H1 (cell line): Measurements from ENCODE around the gene LRATD1. TPM values are rescaled to one million over a fixed set of nuclear protein-coding genes. Genes with fewer than 3 reads are reported as not detected.

Source experiments
- CTCF ChIA-PET: fragments of 300-600 bp; sonication (Branson Sonifier 250); formaldehyde crosslinking; loops from one replicate; lab custom pipeline; 2021; ENCODE audit not compliant: partially characterized antibody; lab: Charles Lee
- POLR2A ChIA-PET: fragments of 300-600 bp; sonication (Branson Sonifier 250); formaldehyde crosslinking; loops from one replicate; lab custom pipeline; 2021; ENCODE audit warnings: inconsistent platforms; ENCODE audit not compliant: partially characterized antibody; lab: Charles Lee
- DNase-seq, 2 experiments: peaks; one replicate each; pipeline versions ENCODE4 v3.0.0 to v3.0.0-alpha.2; 2010 to 2022; ENCODE audit warnings: low spot score in 2 of 2, low read depth in 1 of 2, mixed read lengths in 1 of 2
- FAIRE-seq: peaks from 2 replicates; lab custom pipeline; 2011; peaks lifted over from hg19 to GRCh38; lab: Jason Lieb, UNC
- H2AFZ ChIP-seq: 2 replicates; pipeline ENCODE4 v1.8.1; 2012; ENCODE audit warnings: low read length, inconsistent platforms
- H2AK5ac ChIP-seq: 2 replicates; pipeline ENCODE4 v1.6.1; 2013; ENCODE audit warnings: low read depth, low read length
- H2BK120ac ChIP-seq: replicated peaks from 2 replicates; pipeline ENCODE3; 2013; ENCODE audit warnings: low read depth, low read length, inconsistent platforms
- H2BK12ac ChIP-seq: 2 replicates; pipeline ENCODE4 v1.6.1; 2013; ENCODE audit warnings: low read depth, low read length
- H2BK15ac ChIP-seq: 2 replicates; pipeline ENCODE4 v1.6.1; 2013; ENCODE audit warnings: low read length
- H2BK20ac ChIP-seq: 2 replicates; pipeline ENCODE4 v1.6.1; 2013; ENCODE audit warnings: low read length
- H2BK5ac ChIP-seq: 2 replicates; pipeline ENCODE4 v1.6.1; 2013; ENCODE audit warnings: low read depth, low read length
- H3K14ac ChIP-seq: 2 replicates; pipeline ENCODE4 v1.6.1; 2013; ENCODE audit warnings: inconsistent platforms; ENCODE audit not compliant: insufficient read length
- H3K18ac ChIP-seq: 2 replicates; pipeline ENCODE4 v1.6.1; 2013; ENCODE audit warnings: low read length; ENCODE audit errors: extremely low read depth
- H3K23ac ChIP-seq: 2 replicates; pipeline ENCODE4 v1.6.1; 2013; ENCODE audit warnings: inconsistent platforms; ENCODE audit not compliant: insufficient read length
- H3K23me2 ChIP-seq: 2 replicates; pipeline ENCODE4 v1.6.1; 2013; ENCODE audit warnings: low read depth, low read length
- H3K27ac ChIP-seq: 2 replicates; pipeline ENCODE4 v1.6.1; 2011; ENCODE audit warnings: low read depth, low read length, inconsistent platforms
- H3K27me3 ChIP-seq, 4 experiments: replicated peaks in 1 of 4; 1 replicate in 1 of 4; 2 replicates in 3 of 4; pipeline versions ENCODE4 v1.6.1 to v1.8.1; 2011 to 2013; ENCODE audit warnings: low read length in 3 of 4, mild to moderate bottlenecking in 3 of 4, inconsistent platforms in 2 of 4, mixed read lengths in 2 of 4, moderate library complexity in 1 of 4; ENCODE audit not compliant: control insufficient read depth in 3 of 4, insufficient read depth in 3 of 4; ENCODE audit errors: extremely low read depth in 1 of 4
- H3K36me3 ChIP-seq, 4 experiments: 2 replicates each; pipeline versions ENCODE4 v1.6.1 to v1.8.1; 2011 to 2013; ENCODE audit warnings: mild to moderate bottlenecking in 4 of 4, low read length in 3 of 4, moderate library complexity in 2 of 4, control low read depth in 1 of 4, inconsistent platforms in 1 of 4; ENCODE audit not compliant: insufficient read depth in 4 of 4, control insufficient read depth in 2 of 4
- H3K4ac ChIP-seq: replicated peaks from 2 replicates; pipeline ENCODE3; 2013; ENCODE audit warnings: low read length, low read depth, mixed read lengths, inconsistent platforms; ENCODE audit not compliant: insufficient read length
- H3K4me1 ChIP-seq, 4 experiments: replicated peaks in 1 of 4; 1 replicate in 1 of 4; 2 replicates in 3 of 4; pipeline versions ENCODE4 v1.6.1 to v1.8.1; 2011 to 2013; ENCODE audit warnings: low read length in 3 of 4, inconsistent platforms in 2 of 4, mixed read lengths in 1 of 4; ENCODE audit not compliant: insufficient read depth in 4 of 4, control insufficient read depth in 3 of 4
- H3K4me2 ChIP-seq, 2 experiments: 2 replicates each; pipeline versions ENCODE4 v1.6.1 to v1.8.1; 2011 to 2013; ENCODE audit warnings: low read depth in 2 of 2, low read length in 2 of 2, control low read depth in 1 of 2, inconsistent platforms in 1 of 2, mild to moderate bottlenecking in 1 of 2; ENCODE audit not compliant: insufficient read depth in 1 of 2
- H3K4me3 ChIP-seq, 4 experiments: fragments of 200-600, 300-600 bp in 1 of 4; sonication (generic), shearing (Covaris generic), sonication (Bioruptor Twin) in 1 of 4; 2 replicates each; pipeline versions ENCODE4 v1.5.1 to v1.8.1; 2011 to 2016; ENCODE audit warnings: low read length in 4 of 4, low read depth in 3 of 4, control low read depth in 2 of 4, inconsistent platforms in 2 of 4, mild to moderate bottlenecking in 2 of 4, mixed read lengths in 1 of 4, moderate library complexity in 1 of 4; ENCODE audit not compliant: insufficient read depth in 2 of 4; ENCODE audit errors: extremely low read depth in 1 of 4
- H3K56ac ChIP-seq: replicated peaks from 2 replicates; pipeline ENCODE3; 2013; ENCODE audit warnings: low read depth, mild to moderate bottlenecking, mixed read lengths, low read length, inconsistent platforms; ENCODE audit not compliant: insufficient read length
- H3K79me1 ChIP-seq: 2 replicates; pipeline ENCODE4 v1.6.1; 2013; ENCODE audit warnings: low read depth, low read length, control low read depth
- H3K79me2 ChIP-seq, 2 experiments: 2 replicates each; pipeline versions ENCODE4 v1.6.1 to v1.8.1; 2012 to 2013; ENCODE audit warnings: low read length in 2 of 2, mild to moderate bottlenecking in 2 of 2, inconsistent platforms in 1 of 2; ENCODE audit not compliant: insufficient read depth in 2 of 2, control insufficient read depth in 1 of 2
- H3K9ac ChIP-seq, 4 experiments: replicated peaks in 1 of 4; 1 replicate in 1 of 4; 2 replicates in 3 of 4; pipeline versions ENCODE4 v1.6.1 to v1.8.1; 2011 to 2013; ENCODE audit warnings: low read depth in 3 of 4, low read length in 3 of 4, control low read depth in 2 of 4, mild to moderate bottlenecking in 2 of 4, moderate library complexity in 2 of 4, inconsistent platforms in 1 of 4; ENCODE audit errors: extremely low read depth in 1 of 4
- H3K9me3 ChIP-seq, 2 experiments: 2 replicates each; pipeline versions ENCODE4 v1.6.1 to v1.8.1; 2012 to 2013; ENCODE audit warnings: mild to moderate bottlenecking in 2 of 2, moderate library complexity in 2 of 2, control low read depth in 1 of 2, inconsistent platforms in 1 of 2, low read depth in 1 of 2, low read length in 1 of 2, mixed read lengths in 1 of 2; ENCODE audit not compliant: insufficient read depth in 2 of 2
- H4K20me1 ChIP-seq, 2 experiments: replicated peaks in 1 of 2; 2 replicates each; pipeline versions ENCODE3 to v1.8.1; 2011 to 2013; ENCODE audit warnings: inconsistent platforms in 2 of 2, low read length in 2 of 2, mild to moderate bottlenecking in 1 of 2; ENCODE audit not compliant: insufficient read depth in 2 of 2, control insufficient read depth in 1 of 2
- H4K5ac ChIP-seq: 2 replicates; pipeline ENCODE4 v1.6.1; 2013; ENCODE audit warnings: low read length, low read depth, mixed read lengths, inconsistent platforms; ENCODE audit not compliant: insufficient read length
- H4K8ac ChIP-seq: 2 replicates; pipeline ENCODE4 v1.8.0; 2013; ENCODE audit warnings: mild to moderate bottlenecking, moderate library complexity, low read length, inconsistent platforms; ENCODE audit not compliant: insufficient read depth; ENCODE audit errors: extremely low read depth
- H4K91ac ChIP-seq: replicated peaks from 2 replicates; pipeline ENCODE3; 2013; ENCODE audit warnings: low read length, mixed read lengths, inconsistent platforms; ENCODE audit not compliant: insufficient read length
- WGBS, 2 experiments: shearing (Covaris generic) in 1 of 2; methylation state at CpG; one replicate each; pipeline versions ENCODE4 v1.1.6 to v1.1.7; 2013 to 2015; ENCODE audit warnings: low lambda C conversion rate in 2 of 2, mixed read lengths in 2 of 2, inconsistent platforms in 1 of 2, low coverage in 1 of 2, missing lambda C conversion rate in 1 of 2; ENCODE audit not compliant: insufficient replicate concordance in 2 of 2, insufficient coverage in 1 of 2, insufficient read length in 1 of 2; ENCODE audit errors: extremely low coverage in 1 of 2, missing lambda C conversion rate in 1 of 2; 5-methylcytosine and 5-hydroxymethylcytosine counted together
- polyA plus RNA-seq, 7 experiments: library from polyadenylated mRNA; depleted of rRNA in 3 of 7; stranded (reverse) in 5 of 7; unstranded in 2 of 7; fragments of >200 nt in 5 of 7; fragments of 200-250 nt in 2 of 7; gene quantifications; 1 replicate in 5 of 7; 2 replicates in 1 of 7; 4 replicates in 1 of 7; pipeline versions ENCODE4 v1.2.1 to v1.2.3, GENCODE V29; 2011 to 2013; ENCODE audit warnings: missing spikeins in 2 of 7, mixed read lengths in 2 of 7
- total RNA-seq: library from RNA; stranded (reverse); fragmentation: NEBNext Ultra II Directional; extraction: Animal tissue kit (Norgen Biotek cat#: 25700); gene quantifications from 2 replicates; pipeline ENCODE4 v1.2.1, GENCODE V29; 2021
- TF ChIP-seq, protein P1 (sequence below): IDR thresholded peaks from 2 replicates; pipeline ENCODE4 v1.6.1; 2012; ENCODE audit warnings: inconsistent platforms

The LRATD1 gene
- total and polyA plus RNA-seq, 2 of the 8 experiments (the other 6 are each of a cell fraction or from before 2014, with no cell fraction given): 1.2 to 2.3 TPM

DNA sequence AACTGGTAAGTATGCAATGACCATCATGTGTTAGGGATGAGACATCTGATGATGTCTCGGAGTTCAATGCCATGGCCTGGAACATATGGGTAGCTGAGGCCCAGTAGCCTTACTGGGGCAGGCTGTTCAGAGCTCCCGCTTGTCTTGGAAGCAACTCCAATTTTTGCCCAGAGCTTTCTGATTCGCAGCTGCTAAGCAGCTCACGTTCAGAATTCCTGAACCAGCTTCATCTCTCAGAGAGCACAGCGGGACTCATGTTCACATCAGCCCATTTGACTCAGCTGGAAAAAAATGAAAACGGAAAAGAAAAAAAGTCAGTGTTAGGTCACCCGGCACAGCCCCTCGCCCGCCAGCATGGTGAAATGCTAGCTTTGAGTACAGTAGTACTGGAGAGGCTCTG, 16.8 kb upstream of the LRATD1 start:
- CTCF ChIA-PET: interaction anchor here (0.6 kb wide), 1 partner anchor 12 kb away, joined by 3 read pairs; no protein-coding TSS in a partner anchor
- no peak overlapping the region for H2AK5ac ChIP-seq
- H3K4me2 ChIP-seq: no peak overlapping the region
- H3K18ac ChIP-seq: no peak overlapping the region
- FAIRE-seq (no peak), DNase-seq (no peak)
- H3K79me1 ChIP-seq: no peaks in the 10 kb centered on the region
- no peaks in the 10 kb centered on the region for H4K20me1 ChIP-seq
- no peak overlapping the region for H3K4ac ChIP-seq
- H4K8ac ChIP-seq: no peak overlapping the region
- no peaks in the 10 kb centered on the region for H3K9me3 ChIP-seq
- no peaks in the 10 kb centered on the region for H3K79me2 ChIP-seq
- no peak overlapping the region for H3K56ac ChIP-seq
- H2AFZ ChIP-seq: no peak overlapping the region
- POLR2A ChIA-PET: no interaction called here
- no peaks in the 10 kb centered on the region for H3K27me3 ChIP-seq
- WGBS, 2 experiments: 89% methylated on average over 9 of the region's 9 CpGs; no CpG with 5 or more reads in 1 of the 2 experiments
- H3K9ac ChIP-seq: no peak overlapping the region
- TF ChIP-seq, protein P1, sequence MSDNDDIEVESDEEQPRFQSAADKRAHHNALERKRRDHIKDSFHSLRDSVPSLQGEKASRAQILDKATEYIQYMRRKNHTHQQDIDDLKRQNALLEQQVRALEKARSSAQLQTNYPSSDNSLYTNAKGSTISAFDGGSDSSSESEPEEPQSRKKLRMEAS: no peak
- no peak overlapping the region for H2BK20ac ChIP-seq
- no peak overlapping the region for H2BK5ac ChIP-seq
- H3K4me1 ChIP-seq: no peaks in the 10 kb centered on the region
- H4K5ac ChIP-seq: no peak overlapping the region
- H2BK12ac ChIP-seq: no peak overlapping the region
- H3K4me3 ChIP-seq: no peak overlapping the region
- H3K27ac ChIP-seq: no peak overlapping the region
- H3K23ac ChIP-seq: no peak overlapping the region
- no peak overlapping the region for H4K91ac ChIP-seq
- no peaks in the 10 kb centered on the region for H3K36me3 ChIP-seq
- H3K23me2 ChIP-seq: no peaks in the 10 kb centered on the region
- no peak overlapping the region for H2BK120ac ChIP-seq
- H2BK15ac ChIP-seq: no peak overlapping the region
- H3K14ac ChIP-seq: no peak overlapping the region
